Measurements from ENCODE around the gene GNA12. TPM values are rescaled to one million over a fixed set of nuclear protein-coding genes. Genes with fewer than 3 reads are reported as not detected.

Gene GNA12
- total and polyA plus RNA-seq, 9 of the 15 experiments (the other 6 are each of a cell fraction or from before 2014, with no cell fraction given) = 0.65 to 32.7 (median 9.6) TPM

- no peak for DNase-seq (ENCODE audit: extremely low read depth in 1 of 4, low spot score in 3 of 4)
- FAIRE-seq = no peak
- no TSS peak for BruUV-seq (replicated peaks)
- TF ChIP-seq HDAC3 (IDR thresholded peaks at IDR 0.05; ENCODE audit: borderline replicate concordance, partially characterized antibody) = no peak
- TF ChIP-seq CBX1 (IDR thresholded peaks at IDR 0.05; ENCODE audit: low read depth) = no peak
- TF ChIP-seq NR2C2 (CRISPR knock-in tag; IDR thresholded peaks at IDR 0.05) = no peak
- TF ChIP-seq NR2C2 (tag; IDR thresholded peaks at IDR 0.05) = no peak
- TF ChIP-seq PREB (CRISPR knock-in tag; IDR thresholded peaks at IDR 0.05) = no peak
- TF ChIP-seq CBX2 (IDR thresholded peaks at IDR 0.05; ENCODE audit: insufficient read depth, low read length, poor library complexity, severe bottlenecking) = no peak
- no peak for TF ChIP-seq POLR2AphosphoS5 (IDR thresholded peaks at IDR 0.05; ENCODE audit: control insufficient read depth, insufficient read depth, low read depth, low read length)
- no peak for TF ChIP-seq MYC (IDR thresholded peaks at IDR 0.05; ENCODE audit: low read depth, low read length)
- TF ChIP-seq MYC (CRISPR knock-in tag; IDR thresholded peaks at IDR 0.05; ENCODE audit: borderline replicate concordance, low read depth) = no peak
- no peak for TF ChIP-seq DNMT1 (IDR thresholded peaks at IDR 0.05)
- TF ChIP-seq ZNF124 (CRISPR knock-in tag; IDR thresholded peaks at IDR 0.05) = no peak
- TF ChIP-seq CCAR2 (IDR thresholded peaks at IDR 0.05; ENCODE audit: low read depth, low read length) = no peak
- TF ChIP-seq ZNF197 (CRISPR knock-in tag; IDR thresholded peaks at IDR 0.05; ENCODE audit: low read depth) = no peak
- TF ChIP-seq TRIM24 (IDR thresholded peaks at IDR 0.05) = no peak
- no peak for TF ChIP-seq XRCC5 (IDR thresholded peaks at IDR 0.05; ENCODE audit: low read depth, low read length)
- no peak for TF ChIP-seq FOXM1 (IDR thresholded peaks at IDR 0.05; ENCODE audit: low read depth)
- no peak for TF ChIP-seq FOXM1 (CRISPR knock-in tag; IDR thresholded peaks at IDR 0.05; ENCODE audit: low read depth)
- TF ChIP-seq GMEB1 (CRISPR knock-in tag; IDR thresholded peaks at IDR 0.05) = no peak
- TF ChIP-seq ZNF175 (CRISPR knock-in tag; IDR thresholded peaks at IDR 0.05; ENCODE audit: low read depth) = no peak
- TF ChIP-seq ZNF780A (CRISPR knock-in tag; IDR thresholded peaks at IDR 0.05) = no peak
- no peaks in the 10 kb centered on the region for H3K27me3 ChIP-seq (ENCODE audit: control insufficient read depth in 2 of 2, insufficient read depth in 2 of 2, low read length in 2 of 2)
- ATAC-seq = no peak
- no peaks in the 10 kb centered on the region for H3K9me3 ChIP-seq (replicated peaks; ENCODE audit: control insufficient read depth, insufficient read depth, low read depth, low read length)
- peaks cover 4% of the 10 kb centered on the region; the same call in 2 of the 3 replicates for H3K79me2 ChIP-seq (ENCODE audit: control insufficient read depth, insufficient read depth, low read length)
- H2AFZ ChIP-seq (ENCODE audit: low read depth, low read length) = no peak overlapping the region
- WGBS (ENCODE audit: insufficient coverage, low coverage, missing lambda C conversion rate) = 81% methylated on average over 3 of the region's 4 CpGs
- ChIA-PET CTCF (ENCODE audit: low intra/inter-chr PET ratio) (no interaction called here), POLR2A (interaction anchor here (1.1 to 1.6 kb wide), 2 partner anchors 12 to 18 kb away, joined by 4 read pairs; no protein-coding TSS in a partner anchor)
- H4K20me1 ChIP-seq (replicated peaks; ENCODE audit: control insufficient read depth, insufficient read depth, low read length) = no peaks in the 10 kb centered on the region
- H3K4me3 ChIP-seq = no peak overlapping the region
- no peak overlapping the region for H3K4me2 ChIP-seq (ENCODE audit: insufficient read depth, low read length)
- no peak overlapping the region for H3K27ac ChIP-seq (ENCODE audit: extremely low read depth, low read depth, low read length)
- no peak overlapping the region for H3K9ac ChIP-seq (ENCODE audit: insufficient read depth in 1 of 2, low read depth in 2 of 2, low read length in 2 of 2)
- intact Hi-C loops (cut with micrococcal nuclease) (no loop called here), in situ Hi-C loops (cut with MboI) (no loop called here)
- no peaks in the 10 kb centered on the region; the same call in 2 of the 3 replicates for H3K36me3 ChIP-seq (ENCODE audit: control insufficient read depth, insufficient read depth, low read length)
- no peaks in the 10 kb centered on the region for H3K9me1 ChIP-seq (ENCODE audit: control insufficient read depth, insufficient read depth, low read length)
- H3K4me1 ChIP-seq (replicated peaks in 1 of 2; ENCODE audit: control insufficient read depth in 2 of 2, insufficient read depth in 2 of 2, low read length in 2 of 2) = peaks cover 10 to 11% of the 10 kb centered on the region in 2 experiments
These were observed 68.3 kb downstream of the GNA12 start for GRCh38 chr7:2775785-2776184.

Measured in K562 (cell line).